ENCODE data around the gene NFATC3.

Gene NFATC3

GRCh38 chr16:68227850-68228553, 142.8 kb downstream of the NFATC3 start:
- no peak for DNase-seq (ENCODE audit: extremely low spot score)
- no peak for TF ChIP-seq SP1 (IDR thresholded peaks at IDR 0.05)
- TF ChIP-seq FOXA1 (IDR thresholded peaks at IDR 0.05), result no peak
- no peak for TF ChIP-seq CTBP1 (IDR thresholded peaks at IDR 0.05; ENCODE audit: borderline replicate concordance)
- ChIA-PET CTCF (interaction anchor here (1.0 to 1.4 kb wide), 2 partner anchors 36 to 134 kb away, joined by 4 to 7 read pairs; partner anchors contain the start of gene SLC7A6), POLR2A (interaction anchor here (0.7 to 3.2 kb wide), 2 partner anchors 9 to 143 kb away, joined by 3 to 22 read pairs; partner anchors contain the start of gene NFATC3)

GRCh38 chr16:68228652-68229051, 143.5 kb downstream of the NFATC3 start:
- DNase-seq (ENCODE audit: extremely low spot score), result no peak
- POLR2A ChIA-PET, result interaction anchor here (0.7 to 3.2 kb wide), 2 partner anchors 8 to 143 kb away, joined by 3 to 22 read pairs; partner anchors contain the start of gene NFATC3
- TF ChIP-seq CTBP1 (IDR thresholded peaks at IDR 0.05; ENCODE audit: borderline replicate concordance) (no peak), FOXA1 (IDR thresholded peaks at IDR 0.05) (no peak), HDGF (IDR thresholded peaks at IDR 0.05; ENCODE audit: borderline replicate concordance) (no peak), PKNOX1 (IDR thresholded peaks at IDR 0.05) (no peak), FOXK2 (IDR thresholded peaks at IDR 0.05) (no peak), BHLHE40 (IDR thresholded peaks at IDR 0.05; ENCODE audit: borderline replicate concordance) (no peak), LEF1 (IDR thresholded peaks at IDR 0.05; ENCODE audit: borderline replicate concordance) (no peak), TARDBP (IDR thresholded peaks at IDR 0.05) (no peak), ELF4 (IDR thresholded peaks at IDR 0.05) (no peak), SP1 (IDR thresholded peaks at IDR 0.05) (no peak), FOXM1 (IDR thresholded peaks at IDR 0.05; ENCODE audit: borderline replicate concordance) (no peak), NFRKB (IDR thresholded peaks at IDR 0.05) (no peak), SUZ12 (IDR thresholded peaks at IDR 0.05) (no peak)
- CTCF ChIA-PET, result interaction anchor here (1.0 to 1.4 kb wide), 2 partner anchors 36 to 135 kb away, joined by 4 to 7 read pairs; partner anchors contain the start of gene SLC7A6

GRCh38 chr16:68229431-68230175, 144.4 kb downstream of the NFATC3 start:
- CTCF ChIA-PET, result interaction anchor here (0.5 to 1.2 kb wide), 3 partner anchors 35 to 1123 kb away, joined by 3 to 4 read pairs (median 3); partner anchors contain the start of gene SLC7A6
- TF ChIP-seq BHLHE40 (IDR thresholded peaks at IDR 0.05; ENCODE audit: borderline replicate concordance), result no peak
- no peak for TF ChIP-seq PKNOX1 (IDR thresholded peaks at IDR 0.05)
- no peak for TF ChIP-seq L3MBTL2 (conservative IDR thresholded peaks at IDR 0.05)
- no peak for TF ChIP-seq FOXK2 (IDR thresholded peaks at IDR 0.05)
- TF ChIP-seq FOXA1 (IDR thresholded peaks at IDR 0.05), result no peak
- TF ChIP-seq NFRKB (IDR thresholded peaks at IDR 0.05), result no peak
- TF ChIP-seq ARNT (IDR thresholded peaks at IDR 0.05), result no peak
- TF ChIP-seq LEF1 (IDR thresholded peaks at IDR 0.05; ENCODE audit: borderline replicate concordance), result no peak
- no peak for TF ChIP-seq ELF4 (IDR thresholded peaks at IDR 0.05)
- no peak for TF ChIP-seq FOXM1 (IDR thresholded peaks at IDR 0.05; ENCODE audit: borderline replicate concordance)
- TF ChIP-seq SUZ12 (IDR thresholded peaks at IDR 0.05), result no peak
- no peak for TF ChIP-seq TARDBP (IDR thresholded peaks at IDR 0.05)
- no peak for TF ChIP-seq SP1 (IDR thresholded peaks at IDR 0.05)
- TF ChIP-seq HDGF (IDR thresholded peaks at IDR 0.05; ENCODE audit: borderline replicate concordance), result no peak
- no peak for TF ChIP-seq CTBP1 (IDR thresholded peaks at IDR 0.05; ENCODE audit: borderline replicate concordance)
- TF ChIP-seq ZNF384 (IDR thresholded peaks at IDR 0.05), result no peak
- POLR2A ChIA-PET, result no interaction called here
- peak; percentile 68 for DNase-seq (ENCODE audit: extremely low spot score)

GRCh38 chr16:68230176-68230571, 145.0 kb downstream of the NFATC3 start:
- no peak for TF ChIP-seq BHLHE40 (IDR thresholded peaks at IDR 0.05; ENCODE audit: borderline replicate concordance)
- TF ChIP-seq TARDBP (IDR thresholded peaks at IDR 0.05), result no peak
- TF ChIP-seq FOXA1 (IDR thresholded peaks at IDR 0.05), result no peak
- no peak for TF ChIP-seq ZNF384 (IDR thresholded peaks at IDR 0.05)
- TF ChIP-seq SP1 (IDR thresholded peaks at IDR 0.05), result no peak
- TF ChIP-seq NFRKB (IDR thresholded peaks at IDR 0.05), result no peak
- TF ChIP-seq SUZ12 (IDR thresholded peaks at IDR 0.05), result no peak
- no peak for TF ChIP-seq LEF1 (IDR thresholded peaks at IDR 0.05; ENCODE audit: borderline replicate concordance)
- no peak for TF ChIP-seq HDGF (IDR thresholded peaks at IDR 0.05; ENCODE audit: borderline replicate concordance)
- ChIA-PET POLR2A (no interaction called here), CTCF (interaction anchor here (0.5 to 1.2 kb wide), 3 partner anchors 34 to 1122 kb away, joined by 3 to 4 read pairs (median 3); partner anchors contain the start of gene SLC7A6)
- no peak for DNase-seq (ENCODE audit: extremely low spot score)

GRCh38 chr16:68230956-68231355, 145.8 kb downstream of the NFATC3 start:
- no peak for TF ChIP-seq SUZ12 (IDR thresholded peaks at IDR 0.05)
- no peak for TF ChIP-seq FOXM1 (IDR thresholded peaks at IDR 0.05; ENCODE audit: borderline replicate concordance)
- TF ChIP-seq SP1 (IDR thresholded peaks at IDR 0.05), result no peak
- no peak for TF ChIP-seq ZNF384 (IDR thresholded peaks at IDR 0.05)
- no peak for TF ChIP-seq TARDBP (IDR thresholded peaks at IDR 0.05)
- no peak for TF ChIP-seq PKNOX1 (IDR thresholded peaks at IDR 0.05)
- ChIA-PET CTCF (no interaction called here), POLR2A (no interaction called here)
- no peak for DNase-seq (ENCODE audit: extremely low spot score)

Data from HEK293T (cell line).